Measurements from ENCODE around the gene SASH1.
"Not testable (repeated sequence)": the region's sequence is repeated elsewhere in the genome, so short reads cannot be mapped to it uniquely, and the experiment has no call there.

SASH1 gene

DNA sequence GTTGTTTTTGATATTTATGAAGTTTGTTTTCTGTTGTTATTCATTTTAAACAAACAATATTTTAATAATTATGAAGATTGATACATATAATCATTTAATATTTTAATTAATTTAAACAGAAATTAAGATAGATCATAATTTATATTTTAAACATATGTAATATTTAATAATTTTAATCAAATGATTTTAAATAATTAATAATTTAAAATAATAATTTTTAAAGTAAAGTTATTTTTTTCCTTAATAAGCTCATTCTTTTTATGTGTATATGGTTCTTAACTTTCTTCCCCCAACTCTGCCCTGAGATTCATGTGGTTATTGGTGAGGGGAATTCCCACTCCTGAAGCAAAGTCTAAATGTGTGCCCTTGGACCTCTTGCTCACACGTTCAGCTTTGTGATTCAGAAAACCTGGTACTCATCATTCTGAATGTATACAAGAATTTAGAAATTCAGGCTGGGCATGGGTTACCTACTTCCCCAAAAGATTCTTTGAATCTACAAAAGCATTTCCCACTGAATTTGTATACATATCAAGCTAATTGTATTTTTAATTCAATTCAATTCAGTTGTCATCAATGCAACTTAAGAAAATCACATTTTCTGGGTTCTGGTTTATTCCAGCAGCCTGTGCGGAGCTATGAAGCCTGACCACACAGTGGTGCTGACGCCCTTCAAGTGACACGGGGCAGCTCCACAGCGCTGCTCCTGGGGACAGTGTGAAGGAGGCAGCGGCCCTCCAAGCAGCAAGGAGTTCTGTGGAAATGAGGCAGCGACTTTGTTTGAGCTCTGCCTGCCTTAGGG lies 235.2 kb downstream of the SASH1 start:
- TF ChIP-seq CTCF (IDR thresholded peaks at IDR 0.05): peak; percentile 82 to 91

DNA sequence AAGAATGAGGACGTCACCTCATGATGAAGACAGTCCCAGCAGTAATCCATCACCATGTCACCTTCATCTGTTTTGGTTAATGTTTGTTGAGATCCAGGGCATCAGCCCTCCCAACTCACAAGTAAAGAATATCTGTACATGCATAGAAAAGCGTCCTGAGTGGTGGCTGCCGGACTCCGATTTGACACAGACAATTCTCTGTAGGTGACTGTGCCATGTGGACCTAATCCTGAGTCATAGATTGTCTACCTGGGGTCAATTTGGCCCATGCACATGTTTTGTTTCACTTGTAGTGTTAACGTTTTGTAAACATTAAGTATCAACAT lies 235.8 kb downstream of the SASH1 start:
- TF ChIP-seq CTCF (IDR thresholded peaks at IDR 0.05): no peak
- DNase-seq: no peak
- H3K27ac ChIP-seq: no peak overlapping the region
- intact Hi-C loops (cut with DNase I; ENCODE audit: low total_unique reads): loop anchor here (2.0 to 10.0 kb wide), 2 partner anchors 166 to 368 kb away; partner anchors contain the start of gene UST
- no peaks in the 10 kb centered on the region for H3K36me3 ChIP-seq
- H3K9me3 ChIP-seq: peaks cover 0 to 5% (median 0%) of the 10 kb centered on the region in 3 donors
- H3K4me1 ChIP-seq: no peaks in the 10 kb centered on the region
- H3K27me3 ChIP-seq: no peaks in the 10 kb centered on the region
- no peak overlapping the region for H3K4me3 ChIP-seq

More for the DNA sequence above, 235.2 kb downstream of the SASH1 start:
- intact Hi-C loops (cut with DNase I; ENCODE audit: low total_unique reads): loop anchor here (2.0 to 10.0 kb wide), 2 partner anchors 167 to 369 kb away; partner anchors contain the start of gene UST
- Histone ChIP-seq H3K4me3 (no peak overlapping the region), H3K9me3 (peaks cover 0 to under 1% (median 0%) of the 10 kb centered on the region in 3 donors), H3K27me3 (no peaks in the 10 kb centered on the region), H3K27ac (no peak overlapping the region), H3K4me1 (no peaks in the 10 kb centered on the region), H3K36me3 (no peaks in the 10 kb centered on the region)
- peak; percentile 80 to 89 for DNase-seq

DNA sequence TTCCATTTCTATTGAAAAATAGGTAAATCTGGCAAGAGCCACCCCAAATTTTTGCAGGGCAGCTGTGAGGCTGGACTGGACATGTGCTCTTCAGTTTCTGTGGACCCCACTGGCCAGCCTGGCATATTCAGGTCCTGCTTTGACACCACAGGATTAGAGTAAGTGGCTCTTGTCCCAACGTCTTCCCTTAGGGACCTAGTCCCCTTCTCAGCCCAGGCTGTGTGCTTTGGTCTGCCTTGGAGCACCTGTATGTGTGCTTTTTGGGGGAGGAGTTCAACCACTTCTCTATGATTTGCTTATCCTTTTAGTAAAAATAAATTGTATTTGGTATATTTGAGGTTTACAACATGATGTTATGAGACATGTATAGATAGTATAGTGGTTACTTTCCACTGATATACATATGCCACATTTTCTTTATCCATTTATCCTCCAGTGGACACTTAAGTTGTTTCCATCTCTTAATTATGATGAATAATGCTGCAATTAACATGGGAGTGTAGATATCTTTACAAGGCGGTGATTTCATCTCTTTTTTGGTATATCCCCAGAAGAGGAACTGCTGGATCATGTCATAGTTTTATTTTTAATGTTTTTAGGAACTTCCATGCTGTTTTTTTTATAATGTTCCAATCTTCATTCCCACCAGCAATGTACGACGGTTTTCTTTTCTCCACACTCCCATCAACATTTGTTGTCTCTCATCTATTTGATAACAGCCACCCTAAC lies 236.4 kb downstream of the SASH1 start:
- Histone ChIP-seq H3K36me3 (no peaks in the 10 kb centered on the region), H3K4me3 (no peak overlapping the region), H3K9me3 (peaks cover 0 to 5% (median 0%) of the 10 kb centered on the region in 3 donors), H3K27ac (no peak overlapping the region), H3K4me1 (no peaks in the 10 kb centered on the region), H3K27me3 (no peaks in the 10 kb centered on the region)
- no peak for DNase-seq
- TF ChIP-seq CTCF (IDR thresholded peaks at IDR 0.05): no peak
- intact Hi-C loops (cut with DNase I; ENCODE audit: low total_unique reads): loop anchor here (2.0 to 10.0 kb wide), 2 partner anchors 166 to 368 kb away; partner anchors contain the start of gene UST

DNA sequence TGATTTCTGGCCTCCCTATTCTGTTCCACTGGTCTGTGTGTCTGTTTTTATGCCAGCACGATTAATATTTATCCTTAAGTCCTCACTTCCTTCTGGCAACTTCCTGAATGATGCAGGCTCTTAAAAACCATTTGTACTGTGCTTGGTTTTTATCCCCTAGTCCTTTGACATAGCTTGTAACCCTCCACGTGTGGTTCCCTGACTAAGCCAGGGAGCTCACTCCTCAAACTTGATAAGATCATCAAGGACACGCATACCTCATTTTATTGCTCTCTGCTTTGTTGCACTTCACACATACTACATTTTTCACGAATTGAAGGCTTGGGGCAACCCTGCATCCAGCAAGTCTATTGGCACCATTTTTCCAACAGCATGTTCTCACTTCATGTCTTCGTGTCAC lies 237.8 kb downstream of the SASH1 start:
- Histone ChIP-seq H3K27me3 (no peaks in the 10 kb centered on the region), H3K4me3 (no peak overlapping the region), H3K36me3 (no peaks in the 10 kb centered on the region), H3K4me1 (no peaks in the 10 kb centered on the region), H3K9me3 (peaks cover 0 to 9% (median 0%) of the 10 kb centered on the region in 3 donors), H3K27ac (no peak overlapping the region)
- TF ChIP-seq CTCF (IDR thresholded peaks at IDR 0.05): no peak
- intact Hi-C loops (cut with DNase I; ENCODE audit: low total_unique reads): no loop called here
- DNase-seq: no peak

- H3K27ac ChIP-seq: no peak overlapping the region
- no peaks in the 10 kb centered on the region for H3K36me3 ChIP-seq
- no peak for DNase-seq
- intact Hi-C loops (cut with DNase I; ENCODE audit: low total_unique reads): no loop called here
- H3K4me3 ChIP-seq: no peak overlapping the region
- no peak for TF ChIP-seq CTCF (IDR thresholded peaks at IDR 0.05)
- no peaks in the 10 kb centered on the region for H3K27me3 ChIP-seq
- H3K9me3 ChIP-seq: peaks cover 0 to 9% (median 6%) of the 10 kb centered on the region in 3 donors
- no peaks in the 10 kb centered on the region for H3K4me1 ChIP-seq
These were observed 241.0 kb downstream of the SASH1 start for GRCh38 chr6:148583631-148584030.

GRCh38 chr6:148585641-148586040 lies 243.0 kb downstream of the SASH1 start:
- H3K4me1 ChIP-seq; H3K27me3 ChIP-seq; DNase-seq; H3K27ac ChIP-seq; intact Hi-C loops (cut with DNase I; ENCODE audit: low total_unique reads); H3K36me3 ChIP-seq; H3K4me3 ChIP-seq: not testable (repeated sequence)
- H3K9me3 ChIP-seq: peaks cover 0 to 17% (median 6%) of the 10 kb centered on the region in 3 donors

Measured in tibial artery (tissue), 4 donors.